ENCODE data around the gene CRELD2.

Gene CRELD2

DNA sequence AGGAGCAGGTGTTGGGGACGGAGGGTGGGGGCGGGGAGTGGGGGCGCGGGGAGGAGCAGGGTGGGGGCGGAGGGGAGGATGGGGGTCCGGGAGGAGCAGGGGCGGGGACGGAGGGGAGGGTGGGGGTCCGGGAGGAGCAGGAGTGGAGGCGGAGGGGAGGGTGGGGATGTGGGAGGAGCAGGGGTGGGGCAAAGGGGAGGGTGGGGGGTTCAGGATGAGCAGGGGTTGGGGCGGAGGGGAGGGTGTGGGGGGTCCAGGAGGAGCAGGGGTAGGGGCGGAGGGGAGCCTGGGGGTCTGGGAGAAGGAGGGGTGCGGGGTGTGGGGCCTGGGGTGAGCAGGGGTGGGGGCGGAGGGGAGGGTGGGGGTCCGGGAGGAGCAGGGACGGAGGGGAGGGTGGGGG is 17.1 kb downstream of the CRELD2 start:
- no peak for DNase-seq
- no peak for TF ChIP-seq POLR2A (IDR thresholded peaks at IDR 0.05; ENCODE audit: low read length)
- no peak for TF ChIP-seq GATA1 (IDR thresholded peaks at IDR 0.05; ENCODE audit: low read depth, low read length)

DNA sequence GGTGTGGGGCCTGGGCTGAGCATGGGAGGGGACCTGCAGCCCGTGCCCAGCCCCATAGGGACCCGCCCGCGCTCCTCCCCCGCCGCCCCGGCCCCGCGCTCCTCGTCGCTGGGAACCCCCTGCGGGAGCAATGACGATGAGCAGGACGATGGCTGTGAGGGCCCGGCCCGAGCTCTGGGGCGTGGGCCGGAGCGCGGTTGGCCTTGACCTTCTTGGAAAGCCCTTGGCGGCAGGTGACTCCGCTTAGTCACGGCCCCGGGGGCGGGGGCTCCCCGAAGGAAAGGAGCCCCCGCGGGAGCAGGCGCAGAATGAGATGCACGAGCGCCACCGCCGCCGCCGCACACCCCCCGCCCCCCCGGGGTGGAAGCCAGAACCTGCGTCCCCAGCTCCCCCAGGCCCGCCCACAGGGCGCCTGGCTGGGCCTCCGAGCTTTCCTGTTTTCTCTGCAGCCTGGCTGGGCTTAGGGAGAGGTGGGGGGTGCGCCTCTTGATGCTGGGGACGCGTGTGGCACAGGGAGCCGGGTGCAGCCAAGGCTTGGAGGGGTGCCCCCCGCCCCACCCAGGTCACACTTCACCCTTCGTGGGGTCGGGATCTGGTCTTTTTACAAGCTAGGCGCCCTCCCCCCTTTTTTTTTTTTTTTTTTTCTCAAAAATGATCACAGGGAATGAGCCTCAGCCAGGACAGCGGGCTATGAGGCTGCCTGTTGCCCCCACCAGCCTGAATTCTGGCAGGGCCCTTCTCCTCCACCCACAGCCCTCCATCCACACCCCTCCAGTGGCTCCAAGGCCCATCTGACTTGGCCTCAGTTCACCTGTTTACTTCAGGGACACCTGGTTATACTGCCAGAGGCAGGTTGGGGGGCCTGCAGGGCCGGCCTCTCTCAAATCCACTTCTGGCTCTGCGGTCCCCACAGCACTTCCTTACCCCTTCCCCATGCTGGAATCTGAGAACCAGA is 17.9 kb downstream of the CRELD2 start:
- TF ChIP-seq POLR2A (IDR thresholded peaks at IDR 0.05; ENCODE audit: low read length) (no peak), GATA1 (IDR thresholded peaks at IDR 0.05; ENCODE audit: low read depth, low read length) (no peak)
- peak; percentile 55 to 64 for DNase-seq

DNA sequence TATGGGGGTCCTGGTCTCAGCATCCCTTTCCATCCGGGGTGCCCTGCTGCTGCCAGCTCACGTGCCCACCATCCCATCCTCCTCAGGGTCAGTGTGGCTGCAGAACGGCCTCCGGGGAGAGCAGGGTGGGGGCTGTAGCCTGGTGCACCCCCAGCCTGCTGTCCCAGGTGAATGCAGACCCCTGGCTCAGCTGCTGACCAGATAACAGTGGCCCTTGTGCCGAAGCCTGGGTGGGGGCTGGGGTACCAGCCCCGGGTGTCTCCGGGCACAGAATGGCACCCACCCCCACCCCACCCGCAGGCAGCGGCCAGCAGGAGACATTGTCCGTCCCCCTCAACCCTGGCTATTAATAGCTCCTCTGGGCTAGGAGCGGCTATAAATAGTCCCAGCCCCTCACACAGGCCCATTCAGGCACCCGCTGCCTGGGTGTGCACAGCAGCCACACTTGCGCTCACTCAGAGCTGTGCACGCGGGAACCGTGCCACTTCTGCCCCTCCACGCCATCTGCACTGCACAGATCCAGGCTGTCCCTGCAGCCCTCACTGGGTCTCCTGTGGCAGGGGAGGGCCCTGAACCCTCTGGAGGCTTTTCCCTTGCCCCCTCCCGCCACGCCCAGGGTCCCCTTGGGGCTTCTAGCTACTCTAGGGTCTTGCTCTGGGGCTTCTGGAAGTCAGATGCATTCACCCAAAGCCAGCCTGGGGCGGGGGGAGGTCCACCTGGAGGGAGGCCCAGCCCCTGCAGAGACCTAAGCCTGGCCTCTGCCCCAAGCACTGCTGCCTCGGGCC is 18.7 kb downstream of the CRELD2 start:
- TF ChIP-seq POLR2A (IDR thresholded peaks at IDR 0.05; ENCODE audit: low read length) (no peak), GATA1 (IDR thresholded peaks at IDR 0.05; ENCODE audit: low read depth, low read length) (no peak)
- DNase-seq = no peak

DNA sequence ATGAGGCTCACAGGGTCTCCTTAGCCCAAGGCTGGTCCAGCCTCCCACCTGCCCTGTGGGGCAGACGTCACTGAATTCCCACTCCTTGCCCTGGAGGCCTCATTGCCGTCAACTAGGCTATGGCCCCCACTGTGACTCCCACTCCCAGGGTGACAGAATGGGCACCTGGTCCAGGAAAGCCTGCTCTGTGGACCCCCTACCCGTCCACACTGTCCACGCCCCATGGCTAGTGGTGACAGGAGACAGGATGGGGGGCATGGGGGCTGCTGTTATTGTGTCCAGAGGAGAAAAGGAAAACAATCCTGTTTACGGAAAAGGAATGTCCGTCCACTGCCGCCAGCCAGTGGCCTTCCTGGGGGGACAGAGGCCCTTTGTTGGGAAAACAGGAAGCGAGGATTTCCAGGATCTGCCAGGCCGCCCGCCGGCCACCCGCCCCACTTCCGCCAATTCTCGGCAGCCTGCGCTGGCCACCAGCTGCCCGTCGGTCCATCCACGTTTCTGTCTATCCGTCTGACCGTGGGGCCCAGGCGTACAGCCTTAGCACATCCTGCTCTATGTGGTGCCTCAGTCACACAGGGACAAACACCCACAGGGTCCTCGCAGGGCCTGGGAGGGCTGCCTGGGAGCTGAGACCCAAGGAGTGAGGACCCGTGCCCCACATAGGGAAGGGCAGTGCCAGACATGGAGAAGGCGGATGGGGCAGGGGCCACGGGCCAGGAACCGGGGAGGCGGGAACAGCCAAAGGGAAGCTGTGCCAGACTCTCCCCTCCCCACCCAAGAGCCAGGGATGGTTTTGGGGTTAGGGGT is 19.5 kb downstream of the CRELD2 start:
- TF ChIP-seq GATA1 (IDR thresholded peaks at IDR 0.05; ENCODE audit: low read depth, low read length) (no peak), POLR2A (IDR thresholded peaks at IDR 0.05; ENCODE audit: low read length) (no peak)
- DNase-seq = no peak

DNA sequence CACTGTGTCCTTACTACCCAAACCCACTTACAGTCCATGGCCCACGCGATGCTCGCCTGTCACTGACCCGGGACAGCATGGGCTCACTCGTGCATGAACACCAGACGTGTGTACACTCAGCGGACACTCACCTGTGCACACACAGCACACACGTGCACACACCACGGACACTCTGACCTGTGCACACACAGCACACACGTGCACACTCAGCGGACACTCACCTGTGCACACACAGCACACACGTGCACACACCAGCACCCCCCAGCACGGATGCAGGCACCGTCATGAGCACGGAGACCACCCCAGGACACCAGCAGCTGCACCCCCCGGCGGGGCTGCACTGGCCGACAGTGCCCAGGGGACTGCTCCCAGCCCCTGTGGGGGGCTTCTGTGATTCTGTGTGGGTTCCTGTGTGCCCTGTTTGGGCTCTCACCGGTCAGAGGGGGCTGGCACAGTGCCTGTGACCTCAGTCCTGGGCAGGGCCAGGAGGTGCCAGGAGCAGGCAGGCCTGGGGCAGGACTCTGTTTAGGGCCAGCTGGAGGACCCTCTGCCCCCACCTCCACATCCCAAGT is 20.2 kb downstream of the CRELD2 start:
- no peak for TF ChIP-seq POLR2A (IDR thresholded peaks at IDR 0.05; ENCODE audit: low read length)
- no peak for TF ChIP-seq GATA1 (IDR thresholded peaks at IDR 0.05; ENCODE audit: low read depth, low read length)
- no peak for DNase-seq

DNA sequence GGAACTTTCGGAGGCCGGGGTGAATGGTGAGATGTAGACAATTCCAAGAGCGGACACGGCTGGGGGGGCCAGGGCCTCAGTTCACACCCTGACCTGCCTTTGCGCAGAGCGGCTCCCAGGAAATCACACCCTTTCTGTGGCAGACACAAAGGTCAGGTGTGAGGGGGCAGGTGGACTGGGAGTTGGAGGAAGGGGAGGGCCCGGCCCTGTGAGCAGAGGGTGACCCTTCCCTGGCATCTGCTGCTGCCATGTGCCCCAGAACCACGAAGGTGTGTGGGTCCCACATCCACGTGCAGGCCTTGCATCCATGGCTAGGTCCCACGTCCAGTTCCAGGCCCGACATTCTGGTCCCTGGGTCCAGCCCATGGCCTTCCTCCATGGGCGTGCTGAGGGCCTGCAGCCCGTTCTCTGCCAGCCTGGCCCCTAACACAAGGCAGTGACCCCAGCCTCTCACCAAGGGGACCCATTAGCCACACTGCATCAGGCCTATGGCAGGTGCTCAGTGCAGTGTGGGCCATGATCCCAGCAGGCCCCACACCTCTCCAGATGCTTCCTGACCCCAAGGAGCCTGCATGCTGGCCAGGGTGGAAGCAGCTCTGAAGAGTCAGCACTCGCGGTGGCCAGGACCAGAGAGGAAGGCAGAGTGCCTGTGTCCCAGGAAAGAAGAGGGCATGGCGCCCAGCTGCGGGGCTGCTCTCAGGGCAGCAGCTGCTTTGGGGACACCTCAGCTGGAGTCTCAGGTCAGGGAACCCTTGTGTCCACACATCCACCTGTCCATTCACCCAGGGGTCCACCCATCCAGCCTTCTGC is 23.3 kb downstream of the CRELD2 start:
- TF ChIP-seq POLR2A (IDR thresholded peaks at IDR 0.05; ENCODE audit: low read length) = no peak
- TF ChIP-seq GATA1 (IDR thresholded peaks at IDR 0.05; ENCODE audit: low read depth, low read length) = no peak

DNA sequence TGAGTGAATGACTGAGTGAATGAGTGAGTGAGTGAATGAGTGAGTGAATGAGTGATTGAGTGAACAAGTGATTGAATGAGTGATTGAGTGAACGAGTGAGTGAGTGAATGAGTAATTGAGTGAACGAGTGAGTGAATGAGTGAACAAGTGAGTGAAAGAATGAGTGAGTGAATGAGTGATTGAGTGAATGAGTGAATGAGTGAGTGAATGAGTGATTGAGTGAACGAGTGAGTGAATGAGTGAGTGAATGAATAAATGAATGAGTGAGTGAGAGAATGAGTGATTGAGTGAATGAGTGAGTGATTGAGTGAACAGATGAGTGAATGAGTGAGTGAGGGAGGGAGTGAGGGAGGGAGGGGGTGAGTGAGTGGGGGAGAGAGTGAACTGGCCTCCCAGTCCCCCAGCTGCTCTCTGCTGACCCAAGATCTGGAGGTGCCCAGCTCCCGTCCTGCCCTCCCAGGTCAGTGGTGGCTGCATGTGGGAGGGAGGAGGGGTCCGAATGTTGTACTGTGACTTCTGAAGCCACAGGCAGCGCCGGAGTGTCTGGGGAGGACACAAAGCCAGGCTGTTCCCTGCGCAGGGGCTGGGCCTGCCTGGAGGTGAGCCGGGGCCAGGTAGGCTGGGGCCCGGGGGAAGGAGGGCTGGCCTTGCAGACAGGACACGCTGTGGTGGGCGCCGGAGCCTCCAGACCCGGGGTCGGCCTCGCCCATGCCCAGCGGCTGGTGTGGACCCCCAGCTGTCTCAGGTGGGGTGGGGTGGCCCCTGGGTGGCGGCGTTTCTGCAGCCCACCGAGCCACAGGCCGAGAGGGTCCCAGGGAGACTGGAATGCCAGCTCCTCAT is 24.4 kb downstream of the CRELD2 start:
- TF ChIP-seq POLR2A (IDR thresholded peaks at IDR 0.05; ENCODE audit: low read length) (no peak), GATA1 (IDR thresholded peaks at IDR 0.05; ENCODE audit: low read depth, low read length) (no peak)
- DNase-seq = peak; percentile 18 to 44

More for the DNA sequence above, 23.3 kb downstream of the CRELD2 start:
- no peak for DNase-seq

DNA sequence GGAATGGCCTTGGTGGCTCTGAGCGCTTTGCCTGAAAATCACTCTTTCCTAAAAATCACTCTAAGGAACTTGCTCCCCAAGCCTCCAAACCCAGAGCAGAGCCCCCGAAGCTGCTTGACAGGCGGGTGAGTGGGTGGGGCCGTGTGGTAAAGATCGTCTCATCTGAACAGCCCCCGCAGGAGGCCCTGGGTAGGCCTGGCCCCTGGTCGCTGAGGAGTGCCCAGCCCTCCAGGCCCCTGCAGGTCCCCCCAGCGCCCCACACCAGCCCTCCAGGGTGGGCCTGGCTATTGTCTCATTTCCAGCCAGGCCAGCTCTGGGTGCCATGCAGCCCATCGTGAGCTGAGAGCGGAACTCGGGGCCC is 25.0 kb downstream of the CRELD2 start:
- no peak for TF ChIP-seq POLR2A (IDR thresholded peaks at IDR 0.05; ENCODE audit: low read length)
- no peak for TF ChIP-seq GATA1 (IDR thresholded peaks at IDR 0.05; ENCODE audit: low read depth, low read length)
- no peak for DNase-seq

DNA sequence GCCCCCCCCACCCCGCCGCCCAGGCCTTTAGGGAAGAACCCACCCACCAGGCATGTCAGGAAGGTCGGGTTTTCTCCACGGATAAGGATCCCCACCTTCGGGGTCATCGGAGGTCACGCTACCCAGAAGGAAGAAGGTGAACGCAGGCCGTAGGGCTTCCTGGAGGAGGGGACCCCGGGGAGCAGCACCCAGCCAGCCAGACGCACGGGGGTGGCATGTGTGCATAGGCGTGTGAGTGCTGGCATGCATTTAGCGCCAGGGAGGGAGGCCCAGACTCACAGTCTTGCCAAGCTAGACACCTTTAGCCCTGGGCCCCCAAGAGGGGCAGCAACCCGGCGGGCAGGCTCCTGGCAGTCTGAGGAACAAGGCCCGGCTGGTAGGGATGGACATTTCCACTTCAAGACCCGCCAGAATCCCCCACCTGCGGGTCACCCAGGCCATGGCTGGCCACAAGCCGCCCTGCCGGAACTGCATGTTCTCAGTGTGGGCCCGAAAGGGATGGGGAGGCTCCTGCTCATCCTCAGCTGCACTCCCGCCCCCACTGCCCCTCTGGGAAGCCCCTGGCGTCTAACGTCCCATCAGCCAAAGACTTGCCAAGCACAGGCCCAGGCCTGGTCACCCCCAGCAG is 25.5 kb downstream of the CRELD2 start:
- DNase-seq = no peak
- TF ChIP-seq POLR2A (IDR thresholded peaks at IDR 0.05; ENCODE audit: low read length) (no peak), GATA1 (IDR thresholded peaks at IDR 0.05; ENCODE audit: low read depth, low read length) (no peak)

DNA sequence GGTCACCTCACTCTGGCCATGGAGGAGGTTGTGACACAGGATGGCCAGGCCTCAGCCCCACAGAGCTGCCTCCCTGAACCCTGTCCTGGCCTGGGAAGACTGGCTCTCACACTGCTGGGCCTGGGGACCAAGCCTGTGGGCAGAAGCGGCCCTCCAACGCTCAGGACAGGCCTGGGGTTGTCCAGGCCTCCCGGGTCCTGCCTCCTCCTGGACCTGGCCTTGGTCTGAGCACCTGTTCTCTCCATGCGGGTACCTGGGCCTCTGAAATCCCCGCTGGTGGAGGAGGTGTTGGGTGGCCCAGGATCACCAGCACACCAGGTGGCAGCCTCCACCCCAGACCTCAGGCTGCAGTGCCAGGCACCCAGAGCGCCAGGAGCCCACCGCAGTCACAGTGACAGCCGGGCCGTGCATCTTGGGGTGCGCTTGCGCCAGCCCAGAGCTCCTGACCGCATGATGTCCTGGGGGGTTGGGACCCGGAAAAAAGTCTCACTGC is 26.0 kb downstream of the CRELD2 start:
- no peak for DNase-seq
- TF ChIP-seq GATA1 (IDR thresholded peaks at IDR 0.05; ENCODE audit: low read depth, low read length) (no peak), POLR2A (IDR thresholded peaks at IDR 0.05; ENCODE audit: low read length) (no peak)

DNA sequence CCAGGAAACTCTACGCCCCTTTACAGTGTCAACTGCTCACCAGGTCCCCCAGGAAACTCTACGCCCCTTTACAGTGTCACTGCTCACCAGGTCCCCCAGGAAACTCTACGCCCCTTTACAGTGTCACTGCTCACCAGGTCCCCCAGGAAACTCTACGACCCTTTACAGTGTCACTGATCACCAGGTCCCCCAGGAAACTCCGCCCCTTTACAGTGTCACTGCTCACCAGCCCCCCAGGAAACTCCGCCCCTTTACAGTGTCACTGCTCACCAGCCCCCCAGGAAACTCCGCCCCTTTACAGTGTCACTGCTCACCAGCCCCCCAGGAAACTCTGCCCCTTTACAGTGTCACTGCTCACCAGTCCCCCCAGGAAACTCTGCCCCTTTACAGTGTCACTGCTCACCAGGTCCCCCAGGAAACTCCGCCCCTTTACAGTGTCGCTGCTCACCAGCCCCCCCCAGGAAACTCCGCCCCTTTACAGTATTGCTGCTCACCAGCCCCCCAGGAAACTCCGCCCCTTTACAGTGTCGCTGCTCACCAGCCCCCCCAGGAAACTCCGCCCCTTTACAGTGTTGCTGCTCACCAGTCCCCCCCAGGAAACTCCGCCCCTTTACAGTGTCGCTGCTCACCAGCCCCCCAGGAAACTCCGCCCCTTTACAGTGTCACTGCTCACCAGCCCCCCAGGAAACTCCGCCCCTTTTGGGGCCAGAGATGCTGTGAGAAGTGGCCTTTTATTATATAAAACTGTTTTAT is 26.8 kb downstream of the CRELD2 start:
- DNase-seq = peak; percentile 35 to 42
